Measurements from ENCODE around the gene NKD2. TPM values are rescaled to one million over a fixed set of nuclear protein-coding genes. Genes with fewer than 3 reads are reported as not detected.

NKD2 gene
- total RNA-seq, 1 donor from 2014 or later = 28.3 TPM

- no peak for DNase-seq (ENCODE audit: low spot score, unreplicated experiment)
- H3K27ac Mint-ChIP-seq = no peak overlapping the region
- no peaks in the 10 kb centered on the region for H3K9me3 Mint-ChIP-seq (ENCODE audit: low read depth)
- H3K36me3 Mint-ChIP-seq (ENCODE audit: insufficient read depth) = no peaks in the 10 kb centered on the region
- no peak for TF ChIP-seq CTCF (IDR thresholded peaks at IDR 0.05; ENCODE audit: unreplicated experiment)
- no peak overlapping the region for H3K4me3 Mint-ChIP-seq (ENCODE audit: low read depth)
- H3K27me3 Mint-ChIP-seq = no peaks in the 10 kb centered on the region
- peaks cover 19% of the 10 kb centered on the region for H3K4me1 Mint-ChIP-seq (ENCODE audit: low read depth)
Observed at GRCh38 chr5:1014346-1014745, 5.7 kb downstream of the NKD2 start.

DNA sequence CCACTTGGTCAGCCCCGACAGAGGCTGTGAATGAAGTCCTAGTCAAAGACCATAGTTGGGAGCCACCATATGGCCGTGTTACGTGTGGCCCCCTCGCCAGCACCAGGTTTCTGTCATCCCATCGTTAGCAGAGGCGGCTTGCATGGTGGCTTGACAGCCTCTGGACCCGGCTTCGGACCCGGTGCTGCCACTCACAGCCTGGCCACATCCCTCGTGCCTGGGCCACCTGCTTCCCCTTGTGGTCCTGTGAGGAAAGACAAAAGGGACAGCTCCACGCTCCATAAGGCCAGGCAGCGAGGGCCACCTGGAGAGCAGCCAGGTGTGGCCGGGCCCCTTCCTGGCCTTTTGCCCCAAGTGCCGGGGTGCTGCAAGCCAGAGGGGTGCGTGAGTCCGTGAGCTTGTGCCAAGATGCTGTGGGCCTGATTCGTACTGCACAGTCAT lies 6.2 kb downstream of the NKD2 start:
- H3K4me3 Mint-ChIP-seq (ENCODE audit: low read depth) = no peak overlapping the region
- no peaks in the 10 kb centered on the region for H3K27me3 Mint-ChIP-seq
- DNase-seq (ENCODE audit: low spot score, unreplicated experiment) = no peak
- no peak overlapping the region for H3K27ac Mint-ChIP-seq
- H3K9me3 Mint-ChIP-seq (ENCODE audit: low read depth) = no peaks in the 10 kb centered on the region
- H3K4me1 Mint-ChIP-seq (ENCODE audit: low read depth) = peaks cover 16% of the 10 kb centered on the region
- no peak for TF ChIP-seq CTCF (IDR thresholded peaks at IDR 0.05; ENCODE audit: unreplicated experiment)
- no peaks in the 10 kb centered on the region for H3K36me3 Mint-ChIP-seq (ENCODE audit: insufficient read depth)

DNA sequence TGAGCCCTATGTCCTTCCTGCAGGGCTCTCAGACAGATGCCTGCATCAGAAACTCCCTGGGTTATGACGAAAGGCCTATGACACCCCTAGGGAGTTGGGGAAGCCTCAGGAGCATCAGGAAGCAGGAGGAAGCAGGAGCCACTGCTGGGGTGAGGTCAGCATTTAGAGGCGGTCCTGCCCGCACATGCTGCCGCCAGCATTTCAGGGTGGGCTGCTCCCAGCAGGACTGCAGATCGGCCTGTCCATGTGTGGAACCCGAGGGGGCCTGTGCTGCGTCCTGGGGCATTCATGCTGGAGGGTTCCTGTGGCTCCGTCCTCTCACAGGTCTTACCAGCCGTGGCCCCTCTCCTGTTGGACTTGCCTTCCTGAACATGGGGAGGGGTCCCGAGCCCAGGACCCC lies 6.9 kb downstream of the NKD2 start:
- Mint-ChIP-seq H3K27ac (no peak overlapping the region), H3K4me1 (ENCODE audit: low read depth) (peaks cover 9% of the 10 kb centered on the region), H3K9me3 (ENCODE audit: low read depth) (no peaks in the 10 kb centered on the region), H3K27me3 (no peaks in the 10 kb centered on the region), H3K36me3 (ENCODE audit: insufficient read depth) (no peaks in the 10 kb centered on the region), H3K4me3 (ENCODE audit: low read depth) (no peak overlapping the region)
- TF ChIP-seq CTCF (IDR thresholded peaks at IDR 0.05; ENCODE audit: unreplicated experiment) = no peak
- DNase-seq (ENCODE audit: low spot score, unreplicated experiment) = no peak

- DNase-seq (ENCODE audit: low spot score, unreplicated experiment) = no peak
- H3K36me3 Mint-ChIP-seq (ENCODE audit: insufficient read depth) = no peaks in the 10 kb centered on the region
- H3K27me3 Mint-ChIP-seq = no peaks in the 10 kb centered on the region
- H3K4me3 Mint-ChIP-seq (ENCODE audit: low read depth) = no peak overlapping the region
- TF ChIP-seq CTCF (IDR thresholded peaks at IDR 0.05; ENCODE audit: unreplicated experiment) = no peak
- no peaks in the 10 kb centered on the region for H3K9me3 Mint-ChIP-seq (ENCODE audit: low read depth)
- peaks cover 4% of the 10 kb centered on the region for H3K4me1 Mint-ChIP-seq (ENCODE audit: low read depth)
- H3K27ac Mint-ChIP-seq = no peak overlapping the region
Observed at GRCh38 chr5:1016036-1016435, 7.4 kb downstream of the NKD2 start.

DNA sequence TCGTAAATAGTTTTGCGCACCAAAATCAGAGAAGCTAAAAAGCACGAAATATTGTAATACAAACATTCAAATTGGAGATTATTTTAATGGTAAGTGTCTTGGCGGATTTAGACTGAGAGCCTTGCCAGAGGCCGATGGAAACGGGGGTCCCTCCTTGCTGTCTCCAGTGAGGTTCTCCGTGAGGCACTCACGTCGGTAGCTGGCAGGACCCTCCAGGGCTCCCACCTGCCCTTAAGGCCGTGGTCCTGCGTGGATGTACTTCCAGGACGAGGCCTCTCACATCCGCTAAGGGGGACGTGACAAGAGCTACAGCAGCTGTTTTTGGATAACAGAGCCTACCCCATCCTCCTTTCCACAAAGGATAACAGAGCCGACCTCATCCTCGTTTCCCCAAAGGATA lies 7.9 kb downstream of the NKD2 start:
- no peak for TF ChIP-seq CTCF (IDR thresholded peaks at IDR 0.05; ENCODE audit: unreplicated experiment)
- H3K36me3 Mint-ChIP-seq (ENCODE audit: insufficient read depth) = no peaks in the 10 kb centered on the region
- H3K9me3 Mint-ChIP-seq (ENCODE audit: low read depth) = no peaks in the 10 kb centered on the region
- no peak for DNase-seq (ENCODE audit: low spot score, unreplicated experiment)
- no peak overlapping the region for H3K4me3 Mint-ChIP-seq (ENCODE audit: low read depth)
- no peaks in the 10 kb centered on the region for H3K27me3 Mint-ChIP-seq
- H3K27ac Mint-ChIP-seq = no peak overlapping the region
- H3K4me1 Mint-ChIP-seq (ENCODE audit: low read depth) = no peaks in the 10 kb centered on the region
